GM12892 (cell line): ENCODE data around the gene HDAC5.

Experiments used
- POLR2A ChIP-seq: IDR thresholded peaks from 2 replicates; pipeline ENCODE4 v1.6.1; 2011; ENCODE audit warnings: low read depth, low read length, control low read depth
- POLR2AphosphoS5 ChIP-seq: IDR thresholded peaks from 2 replicates; pipeline ENCODE4 v1.6.1; 2011; ENCODE audit warnings: low read depth, low read length, control low read depth

DNA sequence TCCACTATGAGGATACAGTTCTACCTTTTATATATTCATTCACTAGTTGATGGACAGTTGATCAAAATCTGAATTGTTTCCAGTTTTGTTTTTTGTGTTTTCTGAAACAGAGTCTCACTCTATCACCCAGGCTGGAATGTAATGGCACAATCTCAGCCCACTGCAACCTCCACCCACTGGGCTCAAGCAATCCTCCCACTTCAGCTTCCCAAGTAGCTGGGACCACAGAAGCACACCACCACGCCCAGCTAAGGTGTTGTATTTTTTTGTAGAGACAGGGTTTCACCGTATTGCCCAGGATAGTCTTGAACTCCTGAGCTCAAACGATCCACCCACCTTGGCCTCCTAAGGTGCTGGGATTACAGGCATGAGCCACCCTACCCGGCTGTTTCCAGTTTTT is 78.0 kb downstream of the HDAC5 start:
- TF ChIP-seq POLR2A (no peak), POLR2AphosphoS5 (no peak)
